HepG2 (cell line): ENCODE results near the gene UBXN1. TPM values are rescaled to one million over a fixed set of nuclear protein-coding genes. Genes with fewer than 3 reads are reported as not detected.
A peak's percentile ranks its signal among the peaks of the same experiment; 100 is the strongest.

ENCODE experiments used
- BRF2 ChIP-seq: sonication (generic); formaldehyde crosslinking; IDR thresholded peaks from 2 replicates; pipeline ENCODE4 v1.8.1; 2022; ENCODE audit warnings: mild to moderate bottlenecking, missing genetic modification reagents
- HES4 ChIP-seq: sonication (generic); formaldehyde crosslinking; IDR thresholded peaks from 2 replicates; pipeline ENCODE4 v1.9.0; 2021; ENCODE audit warnings: mild to moderate bottlenecking, missing genetic modification reagents, borderline replicate concordance
- HNF1A ChIP-seq, 2 experiments: sonication (generic) in 1 of 2; formaldehyde crosslinking in 1 of 2; IDR thresholded peaks; 2 replicates each; pipeline versions ENCODE4 v1.4.0 to v1.6.1; 2016 to 2020; ENCODE audit warnings: borderline replicate concordance in 1 of 2, low read depth in 1 of 2, mild to moderate bottlenecking in 1 of 2, missing genetic modification reagents in 1 of 2
- MAFF ChIP-seq: IDR thresholded peaks from 2 replicates; pipeline ENCODE4 v1.6.1; 2011; ENCODE audit warnings: low read depth, low read length, improper control_type of control experiment
- NFE2 ChIP-seq: sonication (generic); formaldehyde crosslinking; IDR thresholded peaks from 2 replicates; pipeline ENCODE4 v1.4.0; 2020; ENCODE audit warnings: missing genetic modification reagents
- RBM22 ChIP-seq: fragments of 200-400 bp; formaldehyde crosslinking; optimal IDR thresholded peaks from 2 replicates; pipeline ENCODE3; 2017; ENCODE audit warnings: mild to moderate bottlenecking, low read length, moderate library complexity
- TARDBP ChIP-seq: sonication (generic); formaldehyde crosslinking; IDR thresholded peaks from 2 replicates; pipeline ENCODE4 v1.8.0; 2022; ENCODE audit warnings: mild to moderate bottlenecking, missing genetic modification reagents
- ZBTB7B ChIP-seq: sonication (generic); formaldehyde crosslinking; IDR thresholded peaks from 2 replicates; pipeline ENCODE4 v1.4.0; 2020; ENCODE audit warnings: missing genetic modification reagents
- ZFP36 ChIP-seq: fragments of 150-350 bp; IDR thresholded peaks from 2 replicates; pipeline ENCODE4 v1.6.1; 2018; ENCODE audit warnings: borderline replicate concordance, low read length, low read depth; ENCODE audit not compliant: partially characterized antibody
- ZNF205 ChIP-seq: IDR thresholded peaks from 2 replicates; pipeline ENCODE4 v1.6.1; 2018; ENCODE audit warnings: missing biosample characterization, missing genetic modification reagents
- ZNF260 ChIP-seq: sonication (generic); formaldehyde crosslinking; IDR thresholded peaks from 2 replicates; pipeline ENCODE4 v1.4.0; 2020; ENCODE audit warnings: missing genetic modification reagents, low read depth, mild to moderate bottlenecking, borderline replicate concordance
- ZNF337 ChIP-seq: sonication (generic); formaldehyde crosslinking; IDR thresholded peaks from 2 replicates; pipeline ENCODE4 v1.5.1; 2020; ENCODE audit warnings: missing genetic modification reagents, low read depth, mild to moderate bottlenecking, borderline replicate concordance
- polyA plus RNA-seq, 8 experiments: library from polyadenylated mRNA; depleted of rRNA in 3 of 8; stranded (reverse) in 7 of 8; unstranded in 1 of 8; fragments of >200 nt; fragmentation: Illumina TruSeq in 4 of 8; extraction: Trizol in 4 of 8; gene quantifications; 2 replicates each; pipeline versions ENCODE4 v1.2.1 to v1.2.3, GENCODE V29; 2011 to 2016; ENCODE audit warnings: low read depth in 4 of 8, missing spikeins in 1 of 8, mixed read lengths in 1 of 8; ENCODE audit not compliant: insufficient read depth in 1 of 8
- total RNA-seq, 5 experiments: library from RNA; depleted of rRNA; stranded (reverse); fragments of >200 nt; fragmentation: Illumina TruSeq; extraction: Trizol; gene quantifications; 2 replicates each; pipeline ENCODE4 v1.2.3, GENCODE V29; 2016; ENCODE audit warnings: low read depth in 1 of 5
- TF ChIP-seq, protein P1 (sequence below): sonication (generic); formaldehyde crosslinking; IDR thresholded peaks from 2 replicates; pipeline ENCODE4 v1.4.0; 2020; ENCODE audit warnings: missing genetic modification reagents, borderline replicate concordance
- TF ChIP-seq, protein P2 (sequence below): sonication (generic); formaldehyde crosslinking; IDR thresholded peaks from 2 replicates; pipeline ENCODE4 v1.5.0; 2020; ENCODE audit warnings: missing genetic modification reagents
- TF ChIP-seq, protein P3 (sequence below): sonication (generic); formaldehyde crosslinking; IDR thresholded peaks from 2 replicates; pipeline ENCODE4 v1.5.1; 2020; ENCODE audit warnings: mild to moderate bottlenecking, missing genetic modification reagents, moderate library complexity

Gene UBXN1
- total and polyA plus RNA-seq, 2 of the 13 experiments (the other 11 are each of a cell fraction or from before 2014, with no cell fraction given): 47.5 to 52.4 TPM

- TF ChIP-seq ZFP36 (no peak), ZBTB7B (peak; percentile 48; the same call in 1 of the 2 replicates), BRF2 (CRISPR knock-in tag) (0 out of 2 replicates have a peak, but pooled peaks have one; percentile 52), HES4 (CRISPR knock-in tag) (0 out of 2 replicates have a peak, but pooled peaks have one; percentile 64), MAFF (peak; percentile 39; the same call in 1 of the 2 replicates), NFE2 (no peak), TARDBP (CRISPR knock-in tag) (peak; percentile 50; the same call in 1 of the 2 replicates), RBM22 (peak; percentile 54), ZNF260 (CRISPR knock-in tag) (no peak), ZNF337 (CRISPR knock-in tag) (no peak), ZNF205 (no peak), HNF1A (IDR thresholded peaks at IDR 0.05; ENCODE audit: low read depth) (no peak), HNF1A (CRISPR knock-in tag; IDR thresholded peaks at IDR 0.05; ENCODE audit: borderline replicate concordance) (0 out of 2 replicates have a peak, but pooled peaks have one; percentile 53)
- TF ChIP-seq, protein P1, sequence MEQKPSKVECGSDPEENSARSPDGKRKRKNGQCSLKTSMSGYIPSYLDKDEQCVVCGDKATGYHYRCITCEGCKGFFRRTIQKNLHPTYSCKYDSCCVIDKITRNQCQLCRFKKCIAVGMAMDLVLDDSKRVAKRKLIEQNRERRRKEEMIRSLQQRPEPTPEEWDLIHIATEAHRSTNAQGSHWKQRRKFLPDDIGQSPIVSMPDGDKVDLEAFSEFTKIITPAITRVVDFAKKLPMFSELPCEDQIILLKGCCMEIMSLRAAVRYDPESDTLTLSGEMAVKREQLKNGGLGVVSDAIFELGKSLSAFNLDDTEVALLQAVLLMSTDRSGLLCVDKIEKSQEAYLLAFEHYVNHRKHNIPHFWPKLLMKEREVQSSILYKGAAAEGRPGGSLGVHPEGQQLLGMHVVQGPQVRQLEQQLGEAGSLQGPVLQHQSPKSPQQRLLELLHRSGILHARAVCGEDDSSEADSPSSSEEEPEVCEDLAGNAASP (CRISPR knock-in tag): 0 out of 2 replicates have a peak, but pooled peaks have one; percentile 12
- TF ChIP-seq, protein P2, sequence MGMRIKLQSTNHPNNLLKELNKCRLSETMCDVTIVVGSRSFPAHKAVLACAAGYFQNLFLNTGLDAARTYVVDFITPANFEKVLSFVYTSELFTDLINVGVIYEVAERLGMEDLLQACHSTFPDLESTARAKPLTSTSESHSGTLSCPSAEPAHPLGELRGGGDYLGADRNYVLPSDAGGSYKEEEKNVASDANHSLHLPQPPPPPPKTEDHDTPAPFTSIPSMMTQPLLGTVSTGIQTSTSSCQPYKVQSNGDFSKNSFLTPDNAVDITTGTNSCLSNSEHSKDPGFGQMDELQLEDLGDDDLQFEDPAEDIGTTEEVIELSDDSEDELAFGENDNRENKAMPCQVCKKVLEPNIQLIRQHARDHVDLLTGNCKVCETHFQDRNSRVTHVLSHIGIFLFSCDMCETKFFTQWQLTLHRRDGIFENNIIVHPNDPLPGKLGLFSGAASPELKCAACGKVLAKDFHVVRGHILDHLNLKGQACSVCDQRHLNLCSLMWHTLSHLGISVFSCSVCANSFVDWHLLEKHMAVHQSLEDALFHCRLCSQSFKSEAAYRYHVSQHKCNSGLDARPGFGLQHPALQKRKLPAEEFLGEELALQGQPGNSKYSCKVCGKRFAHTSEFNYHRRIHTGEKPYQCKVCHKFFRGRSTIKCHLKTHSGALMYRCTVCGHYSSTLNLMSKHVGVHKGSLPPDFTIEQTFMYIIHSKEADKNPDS: no peak
- TF ChIP-seq, protein P3, sequence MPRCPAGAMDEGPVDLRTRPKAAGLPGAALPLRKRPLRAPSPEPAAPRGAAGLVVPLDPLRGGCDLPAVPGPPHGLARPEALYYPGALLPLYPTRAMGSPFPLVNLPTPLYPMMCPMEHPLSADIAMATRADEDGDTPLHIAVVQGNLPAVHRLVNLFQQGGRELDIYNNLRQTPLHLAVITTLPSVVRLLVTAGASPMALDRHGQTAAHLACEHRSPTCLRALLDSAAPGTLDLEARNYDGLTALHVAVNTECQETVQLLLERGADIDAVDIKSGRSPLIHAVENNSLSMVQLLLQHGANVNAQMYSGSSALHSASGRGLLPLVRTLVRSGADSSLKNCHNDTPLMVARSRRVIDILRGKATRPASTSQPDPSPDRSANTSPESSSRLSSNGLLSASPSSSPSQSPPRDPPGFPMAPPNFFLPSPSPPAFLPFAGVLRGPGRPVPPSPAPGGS (CRISPR knock-in tag): no peak; the same call in 1 of the 2 replicates
Observed at GRCh38 chr11:62671608-62672389, 7.1 kb downstream of the UBXN1 start, which contains the start of the genes LBHD1 and UQCC3 (continued).
